ENCODE data around the gene HSPA1A. TPM values are rescaled to one million over a fixed set of nuclear protein-coding genes. Genes with fewer than 3 reads are reported as not detected.

Gene HSPA1A
- total and polyA plus RNA-seq, 10 donors: 16.4 to 384 (median 122) TPM

- Histone ChIP-seq H3K27ac (no peak overlapping the region), H3K36me3 (peaks cover 0 to 9% (median 5%) of the 10 kb centered on the region in 6 donors), H3K9me3 (no peaks in the 10 kb centered on the region), H3K4me1 (peaks cover 14 to 46% (median 27%) of the 10 kb centered on the region in 6 donors), H3K27me3 (replicated peaks in 1 of 7) (no peaks in the 10 kb centered on the region), H3K4me3 (no peak overlapping the region)
- no peak for DNase-seq
- WGBS, 5 donors: 82 to 89% (median 85%) methylated on average over 20 to 21 of the region's 21 CpGs
- TF ChIP-seq POLR2AphosphoS5 (IDR thresholded peaks at IDR 0.05): no peak
- TF ChIP-seq CTCF (IDR thresholded peaks at IDR 0.05 in 8 of 11, conservative IDR thresholded peaks at IDR 0.05 in 3 of 11): no peak
- no peak for TF ChIP-seq POLR2A (IDR thresholded peaks at IDR 0.05)
- intact Hi-C loops (cut with DNase I; ENCODE audit: low total_unique reads): no loop called here
Observed at GRCh38 chr6:31865205-31866118, 50.1 kb downstream of the HSPA1A start.

Small RNAs within 50 kb of the gene (small RNA-seq; reads per million reads assigned to genes)
- gene RF00019 (0 reads per million in 4 donors), gene SNORD48 (434 to 1,657 (median 726) reads per million in 4 donors), gene SNORD52 (0 reads per million in 4 donors)

Other genes starting within 250 kb of the HSPA1A start
Only the 30 nearest of the 40 such genes appear.
- 100 to 1,000 TPM; 211 to 328 (median 260) TPM for gene BAG6, start 162.9 kb upstream of the HSPA1A start, total RNA-seq
- 100 to 1,000 TPM; 195 to 311 (median 310) TPM for gene BAG6, start 162.9 kb upstream of the HSPA1A start, polyA plus RNA-seq
- gene APOM, start 159.6 kb upstream of the HSPA1A start, total RNA-seq: 1 to 10 TPM in 6 of 7 donors, under 1 TPM in 1; 0.66 to 3.9 (median 2.5) TPM
- gene APOM, start 159.6 kb upstream of the HSPA1A start, polyA plus RNA-seq: 1 to 10 TPM; 4.7 to 9.7 (median 7.5) TPM
- gene C6orf47, start 154.8 kb upstream of the HSPA1A start, total RNA-seq: 10 to 100 TPM; 24.1 to 37.4 (median 28.6) TPM
- gene C6orf47, start 154.8 kb upstream of the HSPA1A start, polyA plus RNA-seq: 10 to 100 TPM; 12.2 to 22.6 (median 13.4) TPM
- 10 to 100 TPM; 12.7 to 21.3 (median 17.4) TPM for gene GPANK1, start 150.5 kb upstream of the HSPA1A start, total RNA-seq
- 10 to 100 TPM; 12.4 to 19.2 (median 14.8) TPM for gene GPANK1, start 150.5 kb upstream of the HSPA1A start, polyA plus RNA-seq
- gene CSNK2B, start 149.5 kb upstream of the HSPA1A start, total RNA-seq: 100 to 1,000 TPM; 122 to 294 (median 150) TPM
- 100 to 1,000 TPM; 132 to 163 (median 139) TPM for gene CSNK2B, start 149.5 kb upstream of the HSPA1A start, polyA plus RNA-seq
- 10 to 100 TPM; 11.0 to 25.3 (median 16.3) TPM for gene LY6G5B, start 145.6 kb upstream of the HSPA1A start, total RNA-seq
- 1 to 10 TPM; 3.0 to 5.8 (median 3.7) TPM for gene LY6G5B, start 145.6 kb upstream of the HSPA1A start, polyA plus RNA-seq
- 1 to 10 TPM; 3.3 to 7.9 (median 5.8) TPM for gene LY6G5C, start 134.5 kb upstream of the HSPA1A start, total RNA-seq
- gene LY6G5C, start 134.5 kb upstream of the HSPA1A start, polyA plus RNA-seq: 1 to 10 TPM; 3.3 to 4.3 (median 3.5) TPM
- 10 to 100 TPM; 55.8 to 80.7 (median 71.1) TPM for gene ABHD16A, start 112.2 kb upstream of the HSPA1A start, total RNA-seq
- gene ABHD16A, start 112.2 kb upstream of the HSPA1A start, polyA plus RNA-seq: 10 to 100 TPM; 30.2 to 42.3 (median 34.4) TPM
- 1 to 10 TPM; 1.6 to 4.9 (median 2.2) TPM for gene LY6G6F, start 108.7 kb upstream of the HSPA1A start, total RNA-seq
- gene LY6G6F, start 108.7 kb upstream of the HSPA1A start, polyA plus RNA-seq: under 1 TPM; 0.11 to 0.68 (median 0.35) TPM
- not detected for gene LY6G6D, start 100.2 kb upstream of the HSPA1A start, total RNA-seq
- not detected for gene LY6G6D, start 100.2 kb upstream of the HSPA1A start, polyA plus RNA-seq
- under 1 TPM in 2 of 7 donors, not detected in 5; 0.49 to 0.77 TPM for gene LY6G6C, start 93.8 kb upstream of the HSPA1A start, total RNA-seq
- not detected for gene LY6G6C, start 93.8 kb upstream of the HSPA1A start, polyA plus RNA-seq
- gene MPIG6B, start 92.2 kb upstream of the HSPA1A start, total RNA-seq: 10 to 100 TPM in 4 of 7 donors, 1 to 10 TPM in 3; 7.9 to 15.1 (median 10.6) TPM
- gene MPIG6B, start 92.2 kb upstream of the HSPA1A start, polyA plus RNA-seq: under 1 TPM; 0.46 to 0.61 (median 0.48) TPM
- 100 to 1,000 TPM in 1 of 7 donors, 10 to 100 TPM in 6; 63.0 to 116 (median 72.3) TPM for gene DDAH2, start 86.2 kb upstream of the HSPA1A start, total RNA-seq
- 10 to 100 TPM; 67.1 to 84.7 (median 81.0) TPM for gene DDAH2, start 86.2 kb upstream of the HSPA1A start, polyA plus RNA-seq
- 100 to 1,000 TPM; 296 to 392 (median 326) TPM for gene CLIC1, start 79.0 kb upstream of the HSPA1A start, total RNA-seq
- gene CLIC1, start 79.0 kb upstream of the HSPA1A start, polyA plus RNA-seq: 100 to 1,000 TPM; 321 to 447 (median 388) TPM
- gene MSH5, start 75.5 kb upstream of the HSPA1A start, total RNA-seq: 10 to 100 TPM; 20.2 to 35.2 (median 27.6) TPM
- 10 to 100 TPM; 11.2 to 26.7 (median 23.1) TPM for gene MSH5, start 75.5 kb upstream of the HSPA1A start, polyA plus RNA-seq
- gene SAPCD1, start 52.9 kb upstream of the HSPA1A start, total RNA-seq: 10 to 100 TPM in 1 of 7 donors, 1 to 10 TPM in 5, not detected in 1; 3.6 to 11.8 (median 5.3) TPM
- gene SAPCD1, start 52.9 kb upstream of the HSPA1A start, polyA plus RNA-seq: 10 to 100 TPM in 1 of 3 donors, 1 to 10 TPM in 2; 7.5 to 14.2 (median 8.3) TPM
- 1 to 10 TPM in 4 of 7 donors, under 1 TPM in 2, not detected in 1; 0.68 to 2.6 (median 1.3) TPM for gene VWA7, start 38.2 kb upstream of the HSPA1A start, total RNA-seq
- 1 to 10 TPM in 1 of 3 donors, under 1 TPM in 2; 0.09 to 1.2 (median 0.11) TPM for gene VWA7, start 38.2 kb upstream of the HSPA1A start, polyA plus RNA-seq
- 10 to 100 TPM; 32.4 to 97.3 (median 62.5) TPM for gene VARS1, start 19.8 kb upstream of the HSPA1A start, total RNA-seq
- gene VARS1, start 19.8 kb upstream of the HSPA1A start, polyA plus RNA-seq: 10 to 100 TPM; 31.1 to 49.0 (median 38.3) TPM
- gene LSM2, start 8.6 kb upstream of the HSPA1A start, total RNA-seq: 10 to 100 TPM; 35.9 to 54.4 (median 42.9) TPM
- 10 to 100 TPM; 74.5 to 98.9 (median 80.4) TPM for gene LSM2, start 8.6 kb upstream of the HSPA1A start, polyA plus RNA-seq
- gene HSPA1L, start 260 bp upstream of the HSPA1A start, total RNA-seq: 1 to 10 TPM; 2.6 to 3.7 (median 3.1) TPM
- gene HSPA1L, start 260 bp upstream of the HSPA1A start, polyA plus RNA-seq: 1 to 10 TPM in 2 of 3 donors, under 1 TPM in 1; 0.93 to 1.9 (median 1.0) TPM
- 100 to 1,000 TPM in 1 of 7 donors, 10 to 100 TPM in 6; 40.4 to 372 (median 48.3) TPM for gene HSPA1B, start 12.2 kb downstream of the HSPA1A start, total RNA-seq
- 10 to 100 TPM in 1 of 3 donors, 1 to 10 TPM in 2; 7.4 to 20.6 (median 8.7) TPM for gene HSPA1B, start 12.2 kb downstream of the HSPA1A start, polyA plus RNA-seq
- gene NEU1, start 47.3 kb downstream of the HSPA1A start, total RNA-seq: 10 to 100 TPM; 28.6 to 60.7 (median 39.0) TPM
- 10 to 100 TPM; 14.0 to 22.6 (median 19.4) TPM for gene NEU1, start 47.3 kb downstream of the HSPA1A start, polyA plus RNA-seq
- 1 to 10 TPM; 1.0 to 5.9 (median 3.3) TPM for gene SLC44A4, start 63.5 kb downstream of the HSPA1A start, total RNA-seq
- under 1 TPM; 0.20 to 0.83 (median 0.26) TPM for gene SLC44A4, start 63.5 kb downstream of the HSPA1A start, polyA plus RNA-seq
- 10 to 100 TPM; 38.6 to 60.7 (median 49.0) TPM for gene EHMT2, start 82.2 kb downstream of the HSPA1A start, total RNA-seq
- 10 to 100 TPM; 36.5 to 66.1 (median 57.7) TPM for gene EHMT2, start 82.2 kb downstream of the HSPA1A start, polyA plus RNA-seq
- 1 to 10 TPM; 1.3 to 4.6 (median 4.2) TPM for gene ZBTB12, start 86.5 kb downstream of the HSPA1A start, total RNA-seq
- gene ZBTB12, start 86.5 kb downstream of the HSPA1A start, polyA plus RNA-seq: 1 to 10 TPM; 1.5 to 4.3 (median 2.4) TPM
- gene C2, start 112.2 kb downstream of the HSPA1A start, total RNA-seq: 100 to 1,000 TPM in 2 of 7 donors, 10 to 100 TPM in 5; 62.5 to 173 (median 83.2) TPM
- 10 to 100 TPM; 17.2 to 28.4 (median 25.4) TPM for gene C2, start 112.2 kb downstream of the HSPA1A start, polyA plus RNA-seq
- gene CFB, start 130.6 kb downstream of the HSPA1A start, total RNA-seq: 10 to 100 TPM in 6 of 7 donors, 1 to 10 TPM in 1; 5.4 to 35.8 (median 20.1) TPM
- gene CFB, start 130.6 kb downstream of the HSPA1A start, polyA plus RNA-seq: 10 to 100 TPM; 24.1 to 31.2 (median 24.3) TPM
- gene NELFE, start 143.4 kb downstream of the HSPA1A start, total RNA-seq: 10 to 100 TPM; 37.4 to 50.7 (median 44.8) TPM
- 10 to 100 TPM; 35.0 to 47.1 (median 45.3) TPM for gene NELFE, start 143.4 kb downstream of the HSPA1A start, polyA plus RNA-seq
- 100 to 1,000 TPM in 1 of 7 donors, 10 to 100 TPM in 6; 52.1 to 102 (median 75.7) TPM for gene SKIC2, start 143.6 kb downstream of the HSPA1A start, total RNA-seq
- 100 to 1,000 TPM in 2 of 3 donors, 10 to 100 TPM in 1; 61.8 to 107 (median 102) TPM for gene SKIC2, start 143.6 kb downstream of the HSPA1A start, polyA plus RNA-seq
- 10 to 100 TPM; 21.0 to 34.3 (median 26.2) TPM for gene DXO, start 156.6 kb downstream of the HSPA1A start, total RNA-seq
- 10 to 100 TPM; 19.1 to 28.1 (median 26.3) TPM for gene DXO, start 156.6 kb downstream of the HSPA1A start, polyA plus RNA-seq

Measured in spleen (tissue), 11 donors.